Cardiac septum (tissue), 1 donor: ENCODE results near the gene AKT3. TPM values are rescaled to one million over a fixed set of nuclear protein-coding genes. Genes with fewer than 3 reads are reported as not detected.

ENCODE experiments used
- DNase-seq: peaks from one replicate; pipeline ENCODE4 v3.0.0-alpha.2; 2020; ENCODE audit warnings: low spot score
- intact Hi-C: fragments of 100-400 bp; cut with DNase I; formaldehyde crosslinking; loops from one replicate; pipeline ENCODE4 v1.14.0; 2022
- total RNA-seq: library from RNA; stranded (reverse); fragmentation: NEBNext Ultra II Directional; extraction: Animal tissue kit (Norgen Biotek cat#: 25700); gene quantifications from one replicate; pipeline ENCODE4 v1.2.1, GENCODE V29; 2021
- donor health status: DM: no; HTN: no; CAD: no.

AKT3 gene
- total RNA-seq, 1 donor from 2014 or later: 24.4 TPM

DNA sequence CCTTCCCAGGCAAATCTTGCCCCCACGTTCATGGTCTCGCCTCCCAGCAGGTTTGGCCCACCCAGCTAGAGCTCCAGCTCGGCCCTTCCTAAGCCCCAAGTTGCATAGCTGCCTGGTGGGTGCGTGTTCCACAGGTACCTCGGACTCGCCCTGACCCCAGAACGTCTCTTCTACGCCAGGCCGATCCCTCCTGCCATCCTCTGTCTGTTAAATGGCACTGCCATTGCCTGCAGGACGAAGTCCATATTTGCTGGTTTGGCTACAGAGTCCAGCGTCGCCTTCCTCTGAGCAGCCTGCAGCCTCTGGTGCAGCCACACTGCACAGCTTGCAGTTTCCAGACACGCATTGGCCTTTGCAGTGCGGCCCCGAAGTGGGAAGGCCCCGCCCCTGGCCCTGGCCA is 366.1 kb downstream of the AKT3 start:
- DNase-seq: no peak
- intact Hi-C loops: loop anchor here (10.0 kb wide), 1 partner anchor 271 kb away; no protein-coding TSS in a partner anchor

DNA sequence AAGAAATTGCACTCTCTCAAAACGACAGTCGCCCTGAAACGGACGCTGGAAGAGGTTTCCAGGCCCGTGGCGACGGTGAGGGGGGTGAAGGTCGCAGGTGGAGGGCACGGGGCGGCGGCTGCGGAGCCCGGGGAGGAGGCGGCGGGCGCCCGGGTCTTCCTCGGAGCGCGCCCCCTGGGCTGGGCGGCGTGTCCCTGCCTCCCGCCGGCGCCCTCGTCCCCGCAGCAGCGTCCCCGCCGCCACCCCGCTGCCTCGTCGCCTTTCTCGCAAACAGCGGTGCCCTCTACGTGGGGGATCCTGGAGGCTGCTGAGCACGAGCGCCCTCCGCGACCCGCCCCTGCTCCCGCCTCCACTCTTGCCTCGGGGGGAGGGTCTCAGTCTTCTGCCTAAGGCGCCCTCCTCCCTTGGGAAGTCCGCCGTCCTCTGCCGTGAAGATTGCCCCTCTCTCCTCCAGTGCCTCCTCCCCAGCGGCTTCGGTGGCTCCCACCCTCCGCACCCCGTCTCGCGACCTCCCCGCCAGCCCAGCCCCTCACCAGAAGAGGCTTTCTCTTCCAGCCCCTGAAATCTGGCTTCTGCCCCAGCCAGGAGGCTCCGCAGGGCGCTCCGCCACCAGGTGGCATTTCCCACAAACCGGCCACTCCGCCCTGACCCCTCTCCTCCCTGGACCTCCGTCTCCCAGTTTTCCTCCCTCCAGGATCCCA is 366.8 kb downstream of the AKT3 start:
- intact Hi-C loops: loop anchor here (10.0 kb wide), 1 partner anchor 272 kb away; no protein-coding TSS in a partner anchor

DNA sequence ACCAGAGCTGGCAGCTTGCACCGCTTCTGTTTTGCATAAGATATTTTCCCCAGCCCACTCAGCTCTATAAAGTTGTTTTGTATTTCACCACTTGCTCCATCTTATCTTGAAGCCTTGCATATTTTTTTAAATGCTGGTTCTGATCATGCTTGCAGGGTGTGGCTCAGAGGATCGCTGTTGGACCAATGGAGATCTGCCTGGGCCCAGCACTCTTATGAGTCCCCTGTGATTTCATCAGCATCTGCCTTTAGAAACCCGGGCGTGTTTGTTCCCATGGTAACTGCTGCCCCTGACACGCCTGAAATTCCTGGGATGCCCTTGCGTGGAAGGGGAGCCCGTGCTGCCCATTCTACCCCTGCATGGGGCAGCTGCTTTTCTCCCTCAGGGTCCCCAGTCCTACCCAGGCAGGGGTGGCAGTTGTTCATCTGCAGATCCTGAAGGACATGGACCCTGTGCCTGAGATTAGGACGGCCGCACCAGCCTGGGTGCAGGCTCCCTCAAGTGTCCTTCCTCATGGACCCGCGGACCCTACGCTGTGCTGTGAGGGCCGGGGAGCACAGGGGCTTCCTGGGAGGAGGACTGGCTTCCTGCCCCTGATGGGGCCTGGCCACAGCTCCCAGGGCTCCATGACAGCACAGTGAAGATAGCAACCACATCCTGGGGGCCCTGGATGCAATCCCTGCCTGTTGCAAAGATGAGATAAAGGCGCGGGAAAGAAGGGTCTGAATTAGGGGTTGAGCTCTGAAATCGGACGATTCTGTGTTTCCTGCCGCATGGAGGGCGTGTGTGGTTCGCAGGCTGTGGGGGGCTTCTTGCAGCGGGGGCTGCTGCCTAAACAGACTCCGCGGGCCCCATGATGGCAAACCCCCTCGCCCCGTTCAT is 367.7 kb downstream of the AKT3 start:
- DNase-seq: no peak
- intact Hi-C loops: loop anchor here (10.0 kb wide), 1 partner anchor 272 kb away; no protein-coding TSS in a partner anchor

More for the DNA sequence above, 366.8 kb downstream of the AKT3 start:
- DNase-seq: no peak

DNA sequence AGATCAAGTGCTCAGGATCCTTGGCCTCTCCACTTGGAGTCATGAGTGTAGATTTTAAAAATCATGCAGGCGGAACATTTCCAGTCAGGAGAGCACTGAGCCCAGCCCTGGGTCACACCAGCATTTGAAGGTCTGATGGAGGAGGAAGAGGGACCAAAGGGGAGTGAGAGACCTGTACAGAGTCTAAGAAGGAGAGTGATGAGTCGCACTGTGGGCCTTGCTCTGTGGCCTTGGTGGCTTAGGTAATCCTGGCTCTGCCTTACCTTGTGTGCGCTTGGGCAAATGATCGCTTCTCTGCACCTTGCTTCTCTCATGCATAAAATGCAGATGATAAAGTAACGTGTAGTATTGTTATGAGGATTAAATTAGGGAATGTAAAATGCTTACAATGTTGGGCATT is 368.9 kb downstream of the AKT3 start:
- no peak for DNase-seq
- intact Hi-C loops: loop anchor here (10.0 kb wide), 1 partner anchor 274 kb away; no protein-coding TSS in a partner anchor

DNA sequence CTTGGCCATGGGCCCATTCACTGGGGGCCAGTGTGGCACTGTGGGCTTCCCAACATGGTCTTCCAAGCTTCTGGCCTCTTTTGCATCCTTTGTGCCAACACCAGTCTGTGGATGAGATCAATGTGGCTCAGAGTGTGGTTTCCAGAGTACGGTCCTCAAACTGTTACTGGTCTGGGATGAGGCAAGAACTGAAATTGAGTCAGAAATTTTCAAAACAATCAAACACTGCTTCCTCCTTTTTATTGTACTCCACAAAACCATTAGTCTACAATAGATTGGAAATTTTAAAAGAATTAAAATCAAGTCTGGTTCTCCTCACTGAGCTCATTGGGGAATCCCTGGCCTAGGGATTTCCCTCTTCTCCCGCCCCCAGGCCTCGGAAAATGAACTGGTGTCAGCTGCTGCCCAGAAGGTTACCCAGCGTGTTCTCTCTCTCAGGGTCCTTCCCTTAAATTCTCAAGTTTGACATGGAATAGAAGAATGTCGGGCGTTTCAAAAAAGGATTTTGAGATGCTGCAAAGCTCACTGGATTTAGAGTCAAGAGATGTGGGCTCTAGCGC is 372.2 kb downstream of the AKT3 start:
- intact Hi-C loops: no loop called here
- DNase-seq: no peak

DNA sequence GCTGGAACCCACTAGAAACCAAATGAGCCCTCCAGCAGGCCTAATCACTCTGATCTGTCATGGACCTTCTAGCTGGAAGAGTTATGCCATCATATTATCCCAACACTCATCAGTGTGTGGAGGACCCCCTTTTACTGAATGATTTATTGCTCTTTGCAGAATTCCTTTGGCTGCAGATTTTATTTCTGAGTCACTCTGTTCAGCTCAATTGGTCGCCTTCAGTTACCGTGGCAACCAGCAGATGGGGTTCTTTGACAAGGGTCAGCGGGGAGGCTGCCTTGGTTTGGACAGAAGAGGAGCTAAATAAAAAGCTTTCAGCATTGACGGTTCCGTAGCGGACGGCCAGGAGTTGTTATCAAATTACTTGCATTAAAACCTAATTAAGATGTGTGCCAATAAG is 374.1 kb downstream of the AKT3 start:
- intact Hi-C loops: no loop called here

DNA sequence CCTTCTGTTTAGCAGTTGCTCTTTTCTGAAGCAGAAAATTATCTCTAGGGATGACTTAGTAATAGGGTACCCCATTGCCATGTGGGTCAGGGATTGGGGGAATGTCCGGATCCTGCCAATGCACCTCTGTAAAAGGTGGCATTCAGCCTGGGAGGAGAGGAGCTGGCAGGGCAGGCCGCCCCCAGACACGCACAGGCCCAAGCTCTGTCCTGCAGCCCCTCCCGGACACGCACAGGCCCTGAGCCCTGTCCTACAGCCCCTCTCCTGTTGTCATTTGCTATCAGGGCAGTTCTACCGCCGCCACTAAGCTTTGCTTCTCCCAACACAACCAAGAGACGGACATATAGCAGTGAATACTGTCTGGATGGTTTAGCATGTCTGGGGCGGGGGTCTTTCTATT is 375.1 kb downstream of the AKT3 start:
- no peak for DNase-seq
- intact Hi-C loops: no loop called here

More for the DNA sequence above, 374.1 kb downstream of the AKT3 start:
- DNase-seq: no peak

DNA sequence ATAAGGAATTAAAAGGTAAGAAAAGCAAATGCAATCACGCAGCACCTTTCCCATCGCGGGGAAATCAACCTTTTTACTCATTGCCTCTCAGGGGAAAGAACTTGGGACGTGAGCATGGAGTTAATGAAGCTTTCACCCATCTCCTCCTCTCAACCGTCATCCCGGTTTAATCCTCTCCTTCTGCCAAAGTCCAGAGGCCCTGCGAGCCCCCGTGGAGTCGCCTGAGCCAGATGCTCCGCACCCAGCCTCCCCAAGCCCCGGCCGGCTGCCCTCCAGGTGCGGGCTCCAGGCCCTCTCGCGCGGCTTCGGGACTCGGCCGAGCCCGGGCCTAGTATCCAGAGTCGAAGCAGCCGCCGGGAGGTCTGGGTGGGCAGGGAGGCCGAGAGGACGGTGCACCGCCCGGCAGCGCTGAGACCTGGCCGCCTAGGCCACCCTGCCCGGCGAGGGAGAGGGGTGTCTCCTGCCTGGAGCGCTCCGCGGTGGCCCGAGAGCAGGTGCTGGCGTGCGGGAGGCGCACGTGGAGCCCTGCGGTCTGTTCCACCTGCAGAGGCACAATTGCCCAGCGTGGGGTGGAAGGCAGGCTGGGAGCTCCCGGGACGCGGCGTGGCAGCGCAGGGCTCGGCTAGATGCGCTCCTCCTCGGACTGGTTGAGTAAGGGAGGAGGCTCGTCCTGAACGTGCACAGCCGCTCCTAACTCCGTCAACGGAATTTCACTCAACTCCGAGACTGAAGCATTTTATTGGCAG is 375.7 kb downstream of the AKT3 start:
- intact Hi-C loops: no loop called here
- no peak for DNase-seq

DNA sequence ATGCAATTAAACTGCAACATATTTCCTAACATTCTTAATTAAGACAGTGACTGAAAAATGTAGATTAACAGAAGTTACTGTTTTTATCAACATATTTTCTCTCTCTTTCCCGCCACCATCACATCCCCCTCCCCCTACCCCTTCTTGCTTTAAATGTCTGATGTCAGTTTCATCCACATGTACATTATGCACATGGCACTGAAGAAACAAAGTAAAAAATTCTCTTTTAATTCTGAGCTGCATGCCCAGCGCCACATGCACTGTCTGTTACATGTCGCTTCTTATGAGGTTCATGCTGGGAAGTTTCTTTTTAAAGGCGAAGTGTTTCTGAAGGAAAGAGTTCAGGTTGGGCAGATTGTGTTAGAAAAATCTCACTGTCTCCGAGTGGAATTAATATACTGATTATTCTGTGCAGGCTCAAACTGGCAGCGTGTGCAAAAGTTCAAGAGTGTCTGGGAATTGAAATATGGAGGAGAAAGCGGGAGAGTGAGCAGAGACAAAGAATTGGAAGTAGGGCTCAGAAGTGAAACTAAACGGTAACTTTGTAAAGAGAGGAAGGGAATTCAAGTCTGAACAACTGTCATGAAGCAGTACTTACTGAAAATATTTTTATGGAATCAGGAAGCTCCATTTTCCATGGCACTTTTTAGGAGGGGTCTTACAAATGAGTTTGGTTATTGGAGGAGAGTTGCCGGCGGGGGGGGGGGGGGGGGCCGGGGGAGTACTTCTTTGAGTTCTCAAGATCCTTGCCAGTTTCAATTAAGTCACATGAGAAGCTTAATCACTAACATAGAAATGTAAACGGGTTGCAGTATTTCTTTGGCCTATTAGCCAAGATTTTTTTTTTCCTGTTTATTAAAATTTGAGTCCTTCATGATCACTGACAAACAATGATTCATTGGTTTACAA is 376.6 kb downstream of the AKT3 start:
- intact Hi-C loops: no loop called here
- no peak for DNase-seq

DNA sequence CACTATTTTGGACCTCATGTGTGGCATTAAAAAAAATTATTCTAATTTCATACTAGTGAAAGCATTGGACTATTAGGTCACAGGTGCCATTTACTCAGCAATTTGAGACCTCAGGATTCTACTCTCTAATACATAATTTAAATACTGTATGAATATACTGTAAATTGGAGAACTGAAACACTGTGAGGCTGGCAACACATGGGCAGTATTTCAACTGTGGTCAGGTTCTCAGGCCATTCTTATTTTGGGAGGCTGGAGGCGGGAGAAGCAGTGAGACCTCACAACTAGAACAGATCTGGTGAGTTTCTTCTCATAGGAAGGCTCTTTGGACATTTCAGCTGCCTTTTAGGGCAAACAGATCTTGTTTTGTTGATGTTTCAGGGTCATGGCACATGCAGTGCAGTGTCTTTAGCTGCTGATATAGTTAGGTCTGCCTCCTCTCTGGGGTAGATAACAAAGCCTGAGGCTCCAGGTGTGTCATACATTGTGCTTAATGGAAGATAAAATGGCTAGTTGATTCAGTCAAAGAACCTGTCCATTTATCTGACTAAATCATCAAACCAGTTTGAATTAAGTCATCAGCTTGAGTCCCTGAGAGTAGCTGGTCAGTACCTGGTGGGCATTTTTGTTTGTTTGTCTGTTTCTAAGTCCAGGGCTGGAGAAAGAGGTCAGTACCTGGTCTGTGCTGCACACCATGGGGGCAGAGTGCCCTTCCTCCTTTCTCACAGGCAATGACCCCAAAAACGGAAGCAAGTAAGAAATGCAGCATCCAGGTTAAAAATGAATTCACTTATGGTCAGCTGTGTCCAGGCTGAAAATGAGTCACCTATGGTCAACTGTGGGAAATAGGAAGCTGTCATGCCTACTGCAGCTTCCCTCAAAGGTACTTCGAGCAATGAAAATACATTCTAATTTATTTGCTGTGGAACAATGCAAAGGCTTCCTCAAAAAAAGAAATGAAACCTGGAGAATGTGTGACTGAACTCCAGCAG is 378.0 kb downstream of the AKT3 start:
- intact Hi-C loops: no loop called here
- DNase-seq: no peak

DNA sequence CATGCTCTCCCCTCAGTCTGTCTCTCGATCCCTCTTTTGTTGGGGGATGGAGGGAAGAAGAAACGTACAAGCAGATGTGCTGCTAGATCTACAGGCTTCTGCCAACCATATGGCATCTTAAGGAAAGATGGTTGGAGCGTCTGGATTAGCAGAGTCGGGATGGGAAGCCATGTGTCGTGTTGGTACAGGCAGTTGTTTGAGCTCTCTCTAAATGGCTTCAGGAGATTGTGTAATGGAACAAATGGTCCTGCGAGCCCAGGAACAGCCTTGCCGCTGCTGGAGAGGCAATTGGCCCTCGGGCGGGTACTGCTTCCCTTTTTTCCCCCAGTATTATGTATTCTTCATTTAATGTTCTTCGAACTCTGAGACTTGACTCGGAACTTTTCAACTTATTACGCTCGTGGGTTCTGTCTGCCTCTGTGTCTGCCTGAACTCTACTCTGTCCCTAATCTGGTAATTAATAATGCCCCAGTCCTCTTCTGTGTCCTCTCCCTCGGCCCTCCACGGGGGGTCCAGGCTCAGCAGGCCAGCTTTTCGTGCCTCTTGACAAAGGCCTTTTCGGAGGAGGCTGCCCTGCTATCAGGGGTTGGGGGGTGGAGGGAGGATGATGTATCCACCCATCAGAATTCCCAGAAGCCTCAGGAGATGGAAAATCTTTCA is 378.9 kb downstream of the AKT3 start:
- no peak for DNase-seq
- intact Hi-C loops: no loop called here

DNA sequence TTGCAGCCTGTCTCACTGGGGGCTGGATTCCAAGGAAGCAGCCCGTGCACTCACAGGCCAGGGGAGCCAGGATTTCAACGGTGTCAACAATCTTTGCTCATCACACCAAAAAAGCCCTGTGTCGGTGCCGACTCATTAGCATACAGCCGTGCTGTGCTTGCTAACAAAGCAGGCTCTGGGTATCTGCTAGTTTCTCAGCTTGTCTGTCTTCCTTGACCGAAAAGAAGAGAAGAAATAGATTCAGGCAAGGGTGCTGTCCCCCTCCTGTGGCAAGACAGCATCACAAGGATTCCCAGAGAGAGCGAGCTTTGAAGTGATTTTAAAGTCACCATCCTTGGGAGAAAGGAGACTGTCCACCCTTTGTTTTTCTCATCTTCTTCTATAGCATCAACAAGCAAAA is 379.5 kb downstream of the AKT3 start:
- intact Hi-C loops: no loop called here
- no peak for DNase-seq

DNA sequence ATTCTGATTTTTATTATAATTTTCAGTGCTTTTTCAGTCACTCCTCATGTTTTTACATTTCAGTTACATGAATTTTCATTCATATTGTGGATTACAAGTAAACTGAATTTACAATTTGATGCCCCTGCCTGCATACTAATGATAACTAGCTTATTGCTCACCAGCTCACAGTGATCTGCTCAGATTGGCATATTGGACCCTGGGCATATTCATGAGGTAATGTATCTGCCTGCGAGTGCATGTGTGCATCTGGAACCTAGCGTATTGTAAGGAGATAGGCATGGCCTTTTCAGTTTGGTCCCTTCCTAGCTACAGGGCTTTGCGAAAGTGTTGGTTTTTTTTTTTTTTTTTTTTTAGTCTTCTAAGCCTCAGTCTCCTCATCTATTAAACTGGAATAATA is 380.5 kb downstream of the AKT3 start:
- intact Hi-C loops: no loop called here
- no peak for DNase-seq

DNA sequence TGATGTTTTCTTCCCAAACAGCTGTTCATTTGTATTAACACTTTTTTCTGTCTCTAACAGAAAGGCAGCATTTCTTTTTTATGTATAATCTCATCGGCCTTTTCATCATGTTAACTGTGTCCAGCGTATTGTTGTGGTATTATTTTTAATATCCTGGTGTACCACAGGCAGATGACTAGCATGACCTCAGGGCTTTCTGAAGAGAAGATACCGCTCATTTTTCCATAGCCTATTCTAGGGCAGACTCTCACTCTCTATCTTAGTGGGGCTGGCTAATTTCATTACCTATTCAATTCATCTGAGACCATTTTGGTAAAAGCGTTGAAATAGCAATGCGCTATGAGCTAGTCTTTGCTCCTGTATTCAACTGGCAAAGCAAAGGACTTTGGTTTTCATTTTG is 384.3 kb downstream of the AKT3 start:
- intact Hi-C loops: no loop called here
- DNase-seq: no peak

DNA sequence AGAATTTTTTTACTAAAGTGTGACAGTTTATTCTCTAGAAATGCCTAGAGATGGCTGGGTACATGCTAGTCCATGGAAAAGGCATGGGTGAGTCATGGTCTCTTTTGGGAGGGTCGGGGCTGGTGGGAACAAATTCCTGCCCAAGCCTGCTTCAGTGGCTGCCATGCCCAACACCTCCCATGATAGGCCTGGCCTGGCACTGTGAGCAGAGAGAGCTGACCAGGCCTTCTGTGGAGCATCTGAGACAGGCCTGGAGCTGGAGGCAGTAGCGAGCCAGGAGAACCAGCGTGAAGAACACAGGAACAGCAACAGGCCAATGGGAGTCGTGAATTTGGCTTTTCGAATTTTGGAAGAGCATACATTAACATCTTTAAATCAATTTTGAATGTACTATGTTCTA is 385.0 kb downstream of the AKT3 start:
- no peak for DNase-seq
- intact Hi-C loops: no loop called here

DNA sequence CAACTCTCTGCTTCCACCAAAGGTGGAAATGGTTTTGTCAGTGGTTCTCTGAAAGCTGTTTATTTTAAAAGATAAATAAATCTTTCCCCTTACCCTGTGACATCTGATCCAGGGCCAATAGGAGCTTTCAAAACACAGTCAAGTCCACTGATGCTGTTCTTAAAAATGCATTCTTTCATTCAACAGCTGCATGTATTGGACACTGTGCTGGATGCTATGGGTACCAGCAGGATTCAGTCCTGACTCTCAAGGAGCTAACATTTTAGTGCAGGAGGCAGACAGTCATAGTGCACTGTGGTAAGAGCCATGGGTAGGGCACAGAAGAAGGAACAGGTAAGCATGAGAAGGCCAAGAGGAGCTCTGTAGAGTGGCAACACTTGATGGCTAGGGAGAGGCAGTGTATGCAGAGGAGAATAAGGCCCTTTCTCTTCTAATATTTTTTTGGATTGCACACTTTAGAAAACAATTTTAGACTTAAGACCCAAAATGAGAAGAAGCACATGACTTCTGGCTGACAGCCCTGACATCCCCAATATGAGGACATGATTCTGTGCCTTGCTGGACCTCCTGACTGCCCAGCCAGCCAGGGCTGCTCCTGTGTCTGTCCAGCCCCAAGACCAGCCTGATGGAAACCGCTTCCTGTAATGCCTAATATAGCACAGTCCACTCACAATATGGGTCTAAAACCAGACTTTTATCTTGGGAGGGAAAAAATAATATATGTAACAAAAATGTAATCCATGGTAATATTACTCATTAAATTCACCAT is 386.9 kb downstream of the AKT3 start:
- no peak for DNase-seq
- intact Hi-C loops: no loop called here
